ENCODE data around the gene LRTM2. TPM values are rescaled to one million over a fixed set of nuclear protein-coding genes. Genes with fewer than 3 reads are reported as not detected.
A peak's percentile ranks its signal among the peaks of the same experiment; 100 is the strongest.

Gene LRTM2
- polyA plus RNA-seq, 2 donors: not detected

- whole genome bisulfite sequencing, 2 donors: 20% methylated on average over 64 to 71 of the region's 71 CpGs
These were observed 23.1 kb upstream of the LRTM2 start for GRCh38 chr12:1797011-1797901.

GRCh38 chr12:1797991-1798640 lies 22.2 kb upstream of the LRTM2 start:
- Histone ChIP-seq H3K9me3 (ENCODE audit: control insufficient read depth in 2 of 2, insufficient read depth in 1 of 2, low read depth in 1 of 2, low read length in 1 of 2) (no peaks in the 10 kb centered on the region), H3K27ac (ENCODE audit: low read depth in 2 of 2, low read length in 1 of 2) (no peak overlapping the region), H3K36me3 (ENCODE audit: control insufficient read depth in 2 of 2, insufficient read depth in 2 of 2, low read length in 1 of 2) (no peaks in the 10 kb centered on the region), H3K27me3 (ENCODE audit: control insufficient read depth in 1 of 2, insufficient read depth in 2 of 2, low read length in 2 of 2) (no peaks in the 10 kb centered on the region), H3K4me1 (ENCODE audit: control insufficient read depth in 2 of 2, insufficient read depth in 2 of 2, low read length in 1 of 2) (peaks cover 2 to 6% of the 10 kb centered on the region in 2 donors), H3K4me3 (ENCODE audit: low read depth in 1 of 2, low read length in 2 of 2) (no peak overlapping the region)
- 90 to 92% methylated on average over 22 of the region's 22 CpGs for WGBS, 2 donors

More at GRCh38 chr12:1797011-1797901, 23.1 kb upstream of the LRTM2 start:
- Histone ChIP-seq H3K4me3 (ENCODE audit: low read depth in 1 of 2, low read length in 2 of 2) (peak overlapping the region; percentile 59 to 65), H3K36me3 (ENCODE audit: control insufficient read depth in 2 of 2, insufficient read depth in 2 of 2, low read length in 1 of 2) (no peaks in the 10 kb centered on the region), H3K4me1 (ENCODE audit: control insufficient read depth in 2 of 2, insufficient read depth in 2 of 2, low read length in 1 of 2) (peaks cover 2 to 6% of the 10 kb centered on the region in 2 donors), H3K27ac (ENCODE audit: low read depth in 2 of 2, low read length in 1 of 2) (peak overlapping the region; percentile 69 to 81), H3K9me3 (ENCODE audit: control insufficient read depth in 2 of 2, insufficient read depth in 1 of 2, low read depth in 1 of 2, low read length in 1 of 2) (no peaks in the 10 kb centered on the region), H3K27me3 (ENCODE audit: control insufficient read depth in 1 of 2, insufficient read depth in 2 of 2, low read length in 2 of 2) (no peaks in the 10 kb centered on the region)

- Histone ChIP-seq H3K9me3 (ENCODE audit: control insufficient read depth in 2 of 2, insufficient read depth in 1 of 2, low read depth in 1 of 2, low read length in 1 of 2) (no peaks in the 10 kb centered on the region), H3K27ac (ENCODE audit: low read depth in 2 of 2, low read length in 1 of 2) (no peak overlapping the region), H3K4me1 (ENCODE audit: control insufficient read depth in 2 of 2, insufficient read depth in 2 of 2, low read length in 1 of 2) (peaks cover 2 to 6% of the 10 kb centered on the region in 2 donors), H3K36me3 (ENCODE audit: control insufficient read depth in 2 of 2, insufficient read depth in 2 of 2, low read length in 1 of 2) (no peaks in the 10 kb centered on the region), H3K4me3 (ENCODE audit: low read depth in 1 of 2, low read length in 2 of 2) (no peak overlapping the region), H3K27me3 (ENCODE audit: control insufficient read depth in 1 of 2, insufficient read depth in 2 of 2, low read length in 2 of 2) (no peaks in the 10 kb centered on the region)
- WGBS, 2 donors: 87 to 89% methylated on average over 6 of the region's 6 CpGs
These were observed 21.7 kb upstream of the LRTM2 start for GRCh38 chr12:1798641-1799020.

- 88% methylated on average over 21 of the region's 21 CpGs for WGBS, 2 donors
- Histone ChIP-seq H3K36me3 (ENCODE audit: control insufficient read depth in 2 of 2, insufficient read depth in 2 of 2, low read length in 1 of 2) (no peaks in the 10 kb centered on the region), H3K4me3 (ENCODE audit: low read depth in 1 of 2, low read length in 2 of 2) (no peak overlapping the region), H3K9me3 (ENCODE audit: control insufficient read depth in 2 of 2, insufficient read depth in 1 of 2, low read depth in 1 of 2, low read length in 1 of 2) (no peaks in the 10 kb centered on the region), H3K27ac (ENCODE audit: low read depth in 2 of 2, low read length in 1 of 2) (no peak overlapping the region), H3K27me3 (ENCODE audit: control insufficient read depth in 1 of 2, insufficient read depth in 2 of 2, low read length in 2 of 2) (no peaks in the 10 kb centered on the region), H3K4me1 (ENCODE audit: control insufficient read depth in 2 of 2, insufficient read depth in 2 of 2, low read length in 1 of 2) (peaks cover 2 to 6% of the 10 kb centered on the region in 2 donors)
These were observed 21.1 kb upstream of the LRTM2 start for GRCh38 chr12:1799051-1799881.

DNA sequence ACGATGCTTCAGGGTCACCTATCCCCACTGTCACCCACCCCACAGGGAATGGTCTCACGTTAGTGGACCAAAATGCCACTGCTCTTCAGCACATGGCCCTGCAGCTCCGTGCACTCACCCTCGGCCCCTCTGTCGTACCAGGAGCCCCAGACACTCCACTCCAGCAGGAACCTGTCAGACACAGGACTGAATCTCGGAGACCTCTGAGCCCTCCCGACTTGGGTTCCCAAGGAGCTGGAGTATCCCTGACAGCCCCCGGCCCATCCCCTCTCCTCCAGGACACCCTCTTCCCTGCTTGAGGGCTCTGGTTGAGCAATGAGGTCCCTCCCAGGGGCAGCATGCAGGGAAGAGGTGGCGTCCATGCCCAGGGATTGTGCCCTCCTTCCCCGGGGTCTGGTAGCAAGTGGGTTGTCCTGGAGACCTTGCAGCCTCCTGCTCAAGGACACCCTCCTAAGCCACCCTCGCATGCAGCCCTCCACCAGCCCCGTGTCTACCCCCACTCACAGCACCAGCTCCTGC lies 20.4 kb upstream of the LRTM2 start:
- Histone ChIP-seq H3K36me3 (ENCODE audit: control insufficient read depth in 2 of 2, insufficient read depth in 2 of 2, low read length in 1 of 2) (no peaks in the 10 kb centered on the region), H3K4me3 (ENCODE audit: low read depth in 1 of 2, low read length in 2 of 2) (no peak overlapping the region), H3K4me1 (ENCODE audit: control insufficient read depth in 2 of 2, insufficient read depth in 2 of 2, low read length in 1 of 2) (peaks cover 2 to 6% of the 10 kb centered on the region in 2 donors), H3K27ac (ENCODE audit: low read depth in 2 of 2, low read length in 1 of 2) (no peak overlapping the region), H3K27me3 (ENCODE audit: control insufficient read depth in 1 of 2, insufficient read depth in 2 of 2, low read length in 2 of 2) (no peaks in the 10 kb centered on the region), H3K9me3 (ENCODE audit: control insufficient read depth in 2 of 2, insufficient read depth in 1 of 2, low read depth in 1 of 2, low read length in 1 of 2) (no peaks in the 10 kb centered on the region)
- 71 to 82% methylated on average over 12 of the region's 12 CpGs for WGBS, 2 donors

DNA sequence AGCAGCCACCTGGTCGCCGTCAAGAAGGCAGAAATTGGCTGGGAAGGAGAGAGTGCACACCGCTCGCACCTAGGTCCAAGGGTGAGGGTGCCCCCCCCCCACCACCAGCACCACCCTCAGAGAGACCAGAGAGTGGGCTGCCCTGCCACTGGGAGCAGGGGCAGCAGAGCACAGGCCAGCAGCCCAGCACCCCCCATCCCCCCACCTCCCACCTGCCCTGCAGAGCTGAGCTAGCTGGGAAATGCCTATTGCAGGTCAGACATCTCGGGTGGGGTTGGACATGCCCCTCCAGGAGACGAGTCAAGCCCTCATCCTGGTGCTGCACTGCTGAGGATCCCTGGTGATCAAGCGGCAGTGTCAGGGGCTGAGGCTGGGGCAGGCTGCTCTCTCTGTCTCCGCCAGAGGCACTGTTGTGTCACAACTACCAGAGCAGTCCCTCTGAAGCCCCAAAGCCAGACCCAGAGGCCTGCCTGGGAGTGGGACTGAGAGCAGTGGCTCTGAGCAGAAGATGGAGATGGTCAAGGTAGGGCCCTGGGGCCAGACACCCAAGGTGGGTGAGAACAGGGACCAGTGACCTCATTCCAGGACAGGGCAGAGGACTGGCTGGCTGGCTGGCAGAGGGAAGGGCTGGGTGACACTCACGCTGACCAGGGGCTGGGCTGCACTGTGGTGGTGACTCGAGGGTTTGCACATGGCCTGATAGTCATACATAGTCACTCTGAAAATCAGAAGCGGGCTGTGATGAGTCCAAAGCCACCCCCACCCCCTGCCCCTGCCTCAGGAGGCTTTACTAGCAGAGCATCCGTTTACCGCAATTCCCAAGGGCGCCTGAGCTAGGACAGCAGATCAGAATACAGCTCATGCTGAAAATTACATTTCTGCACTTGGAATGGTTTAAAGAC lies 19.7 kb upstream of the LRTM2 start:
- Histone ChIP-seq H3K4me1 (ENCODE audit: control insufficient read depth in 2 of 2, insufficient read depth in 2 of 2, low read length in 1 of 2) (peaks cover 2 to 6% of the 10 kb centered on the region in 2 donors), H3K27ac (ENCODE audit: low read depth in 2 of 2, low read length in 1 of 2) (no peak overlapping the region), H3K36me3 (ENCODE audit: control insufficient read depth in 2 of 2, insufficient read depth in 2 of 2, low read length in 1 of 2) (no peaks in the 10 kb centered on the region), H3K4me3 (ENCODE audit: low read depth in 1 of 2, low read length in 2 of 2) (no peak overlapping the region), H3K27me3 (ENCODE audit: control insufficient read depth in 1 of 2, insufficient read depth in 2 of 2, low read length in 2 of 2) (no peaks in the 10 kb centered on the region), H3K9me3 (ENCODE audit: control insufficient read depth in 2 of 2, insufficient read depth in 1 of 2, low read depth in 1 of 2, low read length in 1 of 2) (no peaks in the 10 kb centered on the region)
- 65 to 66% methylated on average over 14 of the region's 14 CpGs for WGBS, 2 donors

GRCh38 chr12:1801303-1801975 lies 18.9 kb upstream of the LRTM2 start:
- no peaks in the 10 kb centered on the region for H3K36me3 ChIP-seq (ENCODE audit: control insufficient read depth in 2 of 2, insufficient read depth in 2 of 2, low read length in 1 of 2)
- no peaks in the 10 kb centered on the region for H3K27me3 ChIP-seq (ENCODE audit: control insufficient read depth in 1 of 2, insufficient read depth in 2 of 2, low read length in 2 of 2)
- H3K9me3 ChIP-seq (ENCODE audit: control insufficient read depth in 2 of 2, insufficient read depth in 1 of 2, low read depth in 1 of 2, low read length in 1 of 2): no peaks in the 10 kb centered on the region
- H3K4me3 ChIP-seq (ENCODE audit: low read depth in 1 of 2, low read length in 2 of 2): no peak overlapping the region
- no peak overlapping the region for H3K27ac ChIP-seq (ENCODE audit: low read depth in 2 of 2, low read length in 1 of 2)
- 64 to 66% methylated on average over 16 of the region's 16 CpGs for WGBS, 2 donors
- H3K4me1 ChIP-seq (ENCODE audit: control insufficient read depth in 2 of 2, insufficient read depth in 2 of 2, low read length in 1 of 2): peaks cover 2 to 6% of the 10 kb centered on the region in 2 donors

GRCh38 chr12:1803736-1804135 lies 16.6 kb upstream of the LRTM2 start:
- Histone ChIP-seq H3K27me3 (ENCODE audit: control insufficient read depth in 1 of 2, insufficient read depth in 2 of 2, low read length in 2 of 2) (no peaks in the 10 kb centered on the region), H3K4me3 (ENCODE audit: low read depth in 1 of 2, low read length in 2 of 2) (no peak overlapping the region), H3K4me1 (ENCODE audit: control insufficient read depth in 2 of 2, insufficient read depth in 2 of 2, low read length in 1 of 2) (no peaks in the 10 kb centered on the region), H3K36me3 (ENCODE audit: control insufficient read depth in 2 of 2, insufficient read depth in 2 of 2, low read length in 1 of 2) (no peaks in the 10 kb centered on the region), H3K9me3 (ENCODE audit: control insufficient read depth in 2 of 2, insufficient read depth in 1 of 2, low read depth in 1 of 2, low read length in 1 of 2) (no peaks in the 10 kb centered on the region), H3K27ac (ENCODE audit: low read depth in 2 of 2, low read length in 1 of 2) (no peak overlapping the region)
- WGBS, 2 donors: 88 to 91% methylated on average over 7 of the region's 7 CpGs

All from esophagus (tissue), 2 donors.